H1 (cell line): ENCODE data around the gene CST11. TPM values are rescaled to one million over a fixed set of nuclear protein-coding genes. Genes with fewer than 3 reads are reported as not detected.
A peak's percentile ranks its signal among the peaks of the same experiment; 100 is the strongest.

Source experiments
- CTCF ChIA-PET: fragments of 300-600 bp; sonication (Branson Sonifier 250); formaldehyde crosslinking; loops from one replicate; lab custom pipeline; 2021; ENCODE audit not compliant: partially characterized antibody; lab: Charles Lee
- POLR2A ChIA-PET: fragments of 300-600 bp; sonication (Branson Sonifier 250); formaldehyde crosslinking; loops from one replicate; lab custom pipeline; 2021; ENCODE audit warnings: inconsistent platforms; ENCODE audit not compliant: partially characterized antibody; lab: Charles Lee
- DNase-seq, 2 experiments: peaks; one replicate each; pipeline versions ENCODE4 v3.0.0 to v3.0.0-alpha.2; 2010 to 2022; ENCODE audit warnings: low spot score in 2 of 2, low read depth in 1 of 2, mixed read lengths in 1 of 2
- FAIRE-seq: peaks from 2 replicates; lab custom pipeline; 2011; peaks lifted over from hg19 to GRCh38; lab: Jason Lieb, UNC
- H2AFZ ChIP-seq: 2 replicates; pipeline ENCODE4 v1.8.1; 2012; ENCODE audit warnings: low read length, inconsistent platforms
- H2AK5ac ChIP-seq: 2 replicates; pipeline ENCODE4 v1.6.1; 2013; ENCODE audit warnings: low read depth, low read length
- H2BK120ac ChIP-seq: replicated peaks from 2 replicates; pipeline ENCODE3; 2013; ENCODE audit warnings: low read depth, low read length, inconsistent platforms
- H2BK12ac ChIP-seq: 2 replicates; pipeline ENCODE4 v1.6.1; 2013; ENCODE audit warnings: low read depth, low read length
- H2BK15ac ChIP-seq: 2 replicates; pipeline ENCODE4 v1.6.1; 2013; ENCODE audit warnings: low read length
- H2BK20ac ChIP-seq: 2 replicates; pipeline ENCODE4 v1.6.1; 2013; ENCODE audit warnings: low read length
- H2BK5ac ChIP-seq: 2 replicates; pipeline ENCODE4 v1.6.1; 2013; ENCODE audit warnings: low read depth, low read length
- H3K14ac ChIP-seq: 2 replicates; pipeline ENCODE4 v1.6.1; 2013; ENCODE audit warnings: inconsistent platforms; ENCODE audit not compliant: insufficient read length
- H3K18ac ChIP-seq: 2 replicates; pipeline ENCODE4 v1.6.1; 2013; ENCODE audit warnings: low read length; ENCODE audit errors: extremely low read depth
- H3K23ac ChIP-seq: 2 replicates; pipeline ENCODE4 v1.6.1; 2013; ENCODE audit warnings: inconsistent platforms; ENCODE audit not compliant: insufficient read length
- H3K23me2 ChIP-seq: 2 replicates; pipeline ENCODE4 v1.6.1; 2013; ENCODE audit warnings: low read depth, low read length
- H3K27ac ChIP-seq: 2 replicates; pipeline ENCODE4 v1.6.1; 2011; ENCODE audit warnings: low read depth, low read length, inconsistent platforms
- H3K27me3 ChIP-seq, 4 experiments: replicated peaks in 1 of 4; 1 replicate in 1 of 4; 2 replicates in 3 of 4; pipeline versions ENCODE4 v1.6.1 to v1.8.1; 2011 to 2013; ENCODE audit warnings: low read length in 3 of 4, mild to moderate bottlenecking in 3 of 4, inconsistent platforms in 2 of 4, mixed read lengths in 2 of 4, moderate library complexity in 1 of 4; ENCODE audit not compliant: control insufficient read depth in 3 of 4, insufficient read depth in 3 of 4; ENCODE audit errors: extremely low read depth in 1 of 4
- H3K36me3 ChIP-seq, 4 experiments: 2 replicates each; pipeline versions ENCODE4 v1.6.1 to v1.8.1; 2011 to 2013; ENCODE audit warnings: mild to moderate bottlenecking in 4 of 4, low read length in 3 of 4, moderate library complexity in 2 of 4, control low read depth in 1 of 4, inconsistent platforms in 1 of 4; ENCODE audit not compliant: insufficient read depth in 4 of 4, control insufficient read depth in 2 of 4
- H3K4ac ChIP-seq: replicated peaks from 2 replicates; pipeline ENCODE3; 2013; ENCODE audit warnings: low read length, low read depth, mixed read lengths, inconsistent platforms; ENCODE audit not compliant: insufficient read length
- H3K4me1 ChIP-seq, 4 experiments: replicated peaks in 1 of 4; 1 replicate in 1 of 4; 2 replicates in 3 of 4; pipeline versions ENCODE4 v1.6.1 to v1.8.1; 2011 to 2013; ENCODE audit warnings: low read length in 3 of 4, inconsistent platforms in 2 of 4, mixed read lengths in 1 of 4; ENCODE audit not compliant: insufficient read depth in 4 of 4, control insufficient read depth in 3 of 4
- H3K4me2 ChIP-seq, 2 experiments: 2 replicates each; pipeline versions ENCODE4 v1.6.1 to v1.8.1; 2011 to 2013; ENCODE audit warnings: low read depth in 2 of 2, low read length in 2 of 2, control low read depth in 1 of 2, inconsistent platforms in 1 of 2, mild to moderate bottlenecking in 1 of 2; ENCODE audit not compliant: insufficient read depth in 1 of 2
- H3K4me3 ChIP-seq, 4 experiments: fragments of 200-600, 300-600 bp in 1 of 4; sonication (generic), shearing (Covaris generic), sonication (Bioruptor Twin) in 1 of 4; 2 replicates each; pipeline versions ENCODE4 v1.5.1 to v1.8.1; 2011 to 2016; ENCODE audit warnings: low read length in 4 of 4, low read depth in 3 of 4, control low read depth in 2 of 4, inconsistent platforms in 2 of 4, mild to moderate bottlenecking in 2 of 4, mixed read lengths in 1 of 4, moderate library complexity in 1 of 4; ENCODE audit not compliant: insufficient read depth in 2 of 4; ENCODE audit errors: extremely low read depth in 1 of 4
- H3K56ac ChIP-seq: replicated peaks from 2 replicates; pipeline ENCODE3; 2013; ENCODE audit warnings: low read depth, mild to moderate bottlenecking, mixed read lengths, low read length, inconsistent platforms; ENCODE audit not compliant: insufficient read length
- H3K79me1 ChIP-seq: 2 replicates; pipeline ENCODE4 v1.6.1; 2013; ENCODE audit warnings: low read depth, low read length, control low read depth
- H3K79me2 ChIP-seq, 2 experiments: 2 replicates each; pipeline versions ENCODE4 v1.6.1 to v1.8.1; 2012 to 2013; ENCODE audit warnings: low read length in 2 of 2, mild to moderate bottlenecking in 2 of 2, inconsistent platforms in 1 of 2; ENCODE audit not compliant: insufficient read depth in 2 of 2, control insufficient read depth in 1 of 2
- H3K9ac ChIP-seq, 4 experiments: replicated peaks in 1 of 4; 1 replicate in 1 of 4; 2 replicates in 3 of 4; pipeline versions ENCODE4 v1.6.1 to v1.8.1; 2011 to 2013; ENCODE audit warnings: low read depth in 3 of 4, low read length in 3 of 4, control low read depth in 2 of 4, mild to moderate bottlenecking in 2 of 4, moderate library complexity in 2 of 4, inconsistent platforms in 1 of 4; ENCODE audit errors: extremely low read depth in 1 of 4
- H3K9me3 ChIP-seq, 2 experiments: 2 replicates each; pipeline versions ENCODE4 v1.6.1 to v1.8.1; 2012 to 2013; ENCODE audit warnings: mild to moderate bottlenecking in 2 of 2, moderate library complexity in 2 of 2, control low read depth in 1 of 2, inconsistent platforms in 1 of 2, low read depth in 1 of 2, low read length in 1 of 2, mixed read lengths in 1 of 2; ENCODE audit not compliant: insufficient read depth in 2 of 2
- H4K20me1 ChIP-seq, 2 experiments: replicated peaks in 1 of 2; 2 replicates each; pipeline versions ENCODE3 to v1.8.1; 2011 to 2013; ENCODE audit warnings: inconsistent platforms in 2 of 2, low read length in 2 of 2, mild to moderate bottlenecking in 1 of 2; ENCODE audit not compliant: insufficient read depth in 2 of 2, control insufficient read depth in 1 of 2
- H4K5ac ChIP-seq: 2 replicates; pipeline ENCODE4 v1.6.1; 2013; ENCODE audit warnings: low read length, low read depth, mixed read lengths, inconsistent platforms; ENCODE audit not compliant: insufficient read length
- H4K8ac ChIP-seq: 2 replicates; pipeline ENCODE4 v1.8.0; 2013; ENCODE audit warnings: mild to moderate bottlenecking, moderate library complexity, low read length, inconsistent platforms; ENCODE audit not compliant: insufficient read depth; ENCODE audit errors: extremely low read depth
- H4K91ac ChIP-seq: replicated peaks from 2 replicates; pipeline ENCODE3; 2013; ENCODE audit warnings: low read length, mixed read lengths, inconsistent platforms; ENCODE audit not compliant: insufficient read length
- USF2 ChIP-seq: IDR thresholded peaks from 2 replicates; pipeline ENCODE4 v1.6.1; 2011; ENCODE audit warnings: low read length, improper control_type of control experiment
- YY1 ChIP-seq: IDR thresholded peaks from 2 replicates; pipeline ENCODE4 v1.6.1; 2011; ENCODE audit warnings: low read depth, mild to moderate bottlenecking, low read length
- WGBS, 2 experiments: shearing (Covaris generic) in 1 of 2; methylation state at CpG; one replicate each; pipeline versions ENCODE4 v1.1.6 to v1.1.7; 2013 to 2015; ENCODE audit warnings: low lambda C conversion rate in 2 of 2, mixed read lengths in 2 of 2, inconsistent platforms in 1 of 2, low coverage in 1 of 2, missing lambda C conversion rate in 1 of 2; ENCODE audit not compliant: insufficient replicate concordance in 2 of 2, insufficient coverage in 1 of 2, insufficient read length in 1 of 2; ENCODE audit errors: extremely low coverage in 1 of 2, missing lambda C conversion rate in 1 of 2; 5-methylcytosine and 5-hydroxymethylcytosine counted together
- polyA plus RNA-seq, 7 experiments: library from polyadenylated mRNA; depleted of rRNA in 3 of 7; stranded (reverse) in 5 of 7; unstranded in 2 of 7; fragments of >200 nt in 5 of 7; fragments of 200-250 nt in 2 of 7; gene quantifications; 1 replicate in 5 of 7; 2 replicates in 1 of 7; 4 replicates in 1 of 7; pipeline versions ENCODE4 v1.2.1 to v1.2.3, GENCODE V29; 2011 to 2013; ENCODE audit warnings: missing spikeins in 2 of 7, mixed read lengths in 2 of 7
- total RNA-seq: library from RNA; stranded (reverse); fragmentation: NEBNext Ultra II Directional; extraction: Animal tissue kit (Norgen Biotek cat#: 25700); gene quantifications from 2 replicates; pipeline ENCODE4 v1.2.1, GENCODE V29; 2021

The CST11 gene
- total and polyA plus RNA-seq, 2 of the 8 experiments (the other 6 are each of a cell fraction or from before 2014, with no cell fraction given): 2.0 TPM; not detected in 1

GRCh38 chr20:23476015-23476754 lies 23.5 kb upstream of the CST11 start:
- POLR2A ChIA-PET: no interaction called here
- H4K8ac ChIP-seq: no peak overlapping the region; the same call in 1 of the 2 replicates
- TF ChIP-seq YY1 (no peak), USF2 (no peak)

More at GRCh38 chr20:23476015-23476754, 23.5 kb upstream of the CST11 start:
- peak overlapping the region; percentile 93 for H3K14ac ChIP-seq
- FAIRE-seq (no peak), DNase-seq (no peak)
- peaks cover 0 to 2% of the 10 kb centered on the region in 2 experiments for H4K20me1 ChIP-seq
- peak overlapping the region; percentile 41; the same call in 1 of the 2 replicates for H2BK5ac ChIP-seq
- H3K27me3 ChIP-seq: peaks cover 0 to 8% (median 3%) of the 10 kb centered on the region in 4 experiments; a peak in 1 of 7 replicates
- no peak overlapping the region for H3K4me3 ChIP-seq
- no peak overlapping the region for H3K23ac ChIP-seq
- H4K91ac ChIP-seq: peak overlapping the region; percentile 99
- H4K5ac ChIP-seq: no peak overlapping the region
- H3K4me1 ChIP-seq: peaks cover 0 to 14% (median 5%) of the 10 kb centered on the region in 4 experiments; a peak in 4 of 7 replicates
- H3K4me2 ChIP-seq: no peak overlapping the region
- H2BK120ac ChIP-seq: peak overlapping the region; percentile 94
- H3K79me1 ChIP-seq: no peaks in the 10 kb centered on the region
- H3K36me3 ChIP-seq: no peaks in the 10 kb centered on the region; a peak in 1 of 8 replicates
- no peaks in the 10 kb centered on the region for H3K79me2 ChIP-seq
- H2BK12ac ChIP-seq: peak overlapping the region; percentile 96; the same call in 1 of the 2 replicates
- H2BK15ac ChIP-seq: peak overlapping the region; percentile 46
- peak overlapping the region; percentile 94 for H2BK20ac ChIP-seq
- H3K18ac ChIP-seq: peak overlapping the region; percentile 42; the same call in 1 of the 2 replicates
- peak overlapping the region; percentile 87 for H3K56ac ChIP-seq
- peaks cover 2 to 5% of the 10 kb centered on the region in 2 experiments; a peak in 2 of 4 replicates for H3K9me3 ChIP-seq
- H3K4ac ChIP-seq: peak overlapping the region; percentile 99
- H3K27ac ChIP-seq: no peak overlapping the region
- peak overlapping the region in 1 of 4 experiments; percentile 40; a peak in 1 of 7 replicates for H3K9ac ChIP-seq
- H2AFZ ChIP-seq: no peak overlapping the region
- 93% methylated on average over 6 of the region's 6 CpGs; no CpG with 5 or more reads in 1 of the 2 experiments for WGBS, 2 experiments
- CTCF ChIA-PET: no interaction called here
- peak overlapping the region; percentile 96 for H2AK5ac ChIP-seq
- H3K23me2 ChIP-seq: peaks cover 7% of the 10 kb centered on the region
